LNCaP clone FGC (cell line): ENCODE results near the gene ZNF362.

Experiments used
- DNase-seq: peaks from one replicate; pipeline ENCODE4 v3.0.0-alpha.2; 2011; ENCODE audit warnings: low read depth
- H3K4me3 ChIP-seq: 2 replicates; pipeline ENCODE4 v1.5.1; 2011; ENCODE audit warnings: mild to moderate bottlenecking, low read depth, low read length, control low read depth
- TF ChIP-seq, protein P1 (sequence below): IDR thresholded peaks from 2 replicates; pipeline ENCODE4 v1.5.1; 2012; ENCODE audit warnings: mild to moderate bottlenecking; ENCODE audit not compliant: control insufficient read depth, insufficient read depth; ENCODE audit errors: extremely low read depth

Gene ZNF362

DNA sequence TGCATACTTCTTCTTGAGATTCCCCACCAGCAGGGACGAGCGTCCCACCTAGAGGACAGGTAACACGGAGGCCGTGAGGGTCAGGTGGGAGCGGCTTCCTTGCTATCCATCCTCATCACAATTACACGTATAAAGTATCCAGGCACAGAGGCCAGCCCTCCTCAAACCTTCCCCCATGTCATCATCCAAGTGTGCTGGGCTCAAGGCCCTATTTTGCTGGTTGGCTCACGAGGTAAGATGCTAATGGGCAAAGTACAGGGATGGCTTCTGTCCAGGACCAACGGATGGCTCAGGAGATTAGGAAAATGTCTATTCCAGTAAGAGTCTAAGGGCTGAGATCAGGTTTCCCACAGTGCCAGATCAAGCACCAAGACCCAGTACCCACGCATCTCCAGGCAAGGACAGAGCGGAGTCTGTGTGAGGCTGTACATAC lies 76.1 kb downstream of the ZNF362 start:
- no peak overlapping the region for H3K4me3 ChIP-seq
- TF ChIP-seq, protein P1, sequence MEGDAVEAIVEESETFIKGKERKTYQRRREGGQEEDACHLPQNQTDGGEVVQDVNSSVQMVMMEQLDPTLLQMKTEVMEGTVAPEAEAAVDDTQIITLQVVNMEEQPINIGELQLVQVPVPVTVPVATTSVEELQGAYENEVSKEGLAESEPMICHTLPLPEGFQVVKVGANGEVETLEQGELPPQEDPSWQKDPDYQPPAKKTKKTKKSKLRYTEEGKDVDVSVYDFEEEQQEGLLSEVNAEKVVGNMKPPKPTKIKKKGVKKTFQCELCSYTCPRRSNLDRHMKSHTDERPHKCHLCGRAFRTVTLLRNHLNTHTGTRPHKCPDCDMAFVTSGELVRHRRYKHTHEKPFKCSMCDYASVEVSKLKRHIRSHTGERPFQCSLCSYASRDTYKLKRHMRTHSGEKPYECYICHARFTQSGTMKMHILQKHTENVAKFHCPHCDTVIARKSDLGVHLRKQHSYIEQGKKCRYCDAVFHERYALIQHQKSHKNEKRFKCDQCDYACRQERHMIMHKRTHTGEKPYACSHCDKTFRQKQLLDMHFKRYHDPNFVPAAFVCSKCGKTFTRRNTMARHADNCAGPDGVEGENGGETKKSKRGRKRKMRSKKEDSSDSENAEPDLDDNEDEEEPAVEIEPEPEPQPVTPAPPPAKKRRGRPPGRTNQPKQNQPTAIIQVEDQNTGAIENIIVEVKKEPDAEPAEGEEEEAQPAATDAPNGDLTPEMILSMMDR: no peak
- DNase-seq: no peak

DNA sequence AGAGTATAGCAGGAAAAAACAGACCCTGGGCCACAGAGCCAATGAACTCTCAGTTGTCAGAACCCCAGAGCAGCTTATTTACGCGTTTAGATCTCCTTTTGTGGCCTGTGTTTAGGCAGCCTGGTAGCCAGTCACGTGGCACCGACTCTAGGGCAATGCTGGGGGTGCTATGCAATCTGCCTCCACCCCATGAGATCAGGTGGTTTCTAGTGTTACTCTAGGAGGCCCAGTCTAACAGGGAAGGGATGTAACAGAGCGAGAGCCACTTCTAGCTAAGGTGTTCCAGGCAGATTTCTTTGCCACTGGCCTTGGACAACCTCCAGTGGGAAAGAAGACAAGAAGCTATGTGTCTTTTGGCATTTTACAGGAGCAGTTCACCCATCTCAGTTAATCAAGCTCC lies 76.6 kb downstream of the ZNF362 start:
- H3K4me3 ChIP-seq: no peak overlapping the region
- TF ChIP-seq, protein P1: no peak
- DNase-seq: no peak

DNA sequence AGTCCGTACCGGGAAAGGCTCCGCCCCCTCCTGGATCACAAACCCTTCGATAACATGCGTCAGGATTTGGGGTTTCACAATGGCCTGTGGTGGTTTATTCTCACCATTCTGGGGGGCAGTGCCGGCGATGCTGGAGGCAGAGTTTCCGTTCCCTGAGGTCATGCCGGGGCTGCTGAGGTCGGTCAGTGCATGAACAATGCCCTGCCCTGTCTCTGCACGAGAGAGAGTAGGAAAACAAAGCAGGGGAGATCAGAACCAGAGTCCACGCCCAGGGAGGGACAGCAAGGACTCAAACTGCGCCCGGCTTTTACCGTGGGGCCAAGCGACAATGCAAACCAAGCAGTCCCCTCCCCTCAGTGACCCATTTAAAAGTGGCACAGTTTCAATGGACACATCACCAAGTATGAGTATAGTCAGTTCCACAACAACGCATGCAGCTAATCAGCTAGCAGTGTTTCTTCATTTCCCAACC lies 77.8 kb downstream of the ZNF362 start:
- TF ChIP-seq, protein P1: no peak
- no peak overlapping the region for H3K4me3 ChIP-seq
- no peak for DNase-seq

DNA sequence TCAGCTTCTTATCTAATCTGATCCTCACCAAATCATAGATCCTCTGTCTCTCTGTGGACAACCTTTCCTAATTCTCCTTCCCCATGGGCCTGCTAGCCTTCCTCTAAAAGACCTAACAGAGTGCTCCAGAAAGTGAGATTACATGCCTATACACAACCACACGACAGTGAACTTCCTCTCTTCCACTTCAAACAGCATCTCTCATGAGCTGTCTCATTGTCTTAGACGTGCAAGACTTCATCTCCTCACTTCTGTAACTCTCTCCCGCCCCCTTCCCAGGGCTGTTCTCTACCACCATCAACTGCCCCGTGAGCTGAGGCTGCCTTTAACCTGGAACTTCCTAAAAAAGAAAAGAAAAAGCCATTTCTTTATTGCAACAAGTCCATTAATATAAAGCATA lies 78.7 kb downstream of the ZNF362 start:
- DNase-seq: no peak
- TF ChIP-seq, protein P1: no peak
- no peak overlapping the region for H3K4me3 ChIP-seq

DNA sequence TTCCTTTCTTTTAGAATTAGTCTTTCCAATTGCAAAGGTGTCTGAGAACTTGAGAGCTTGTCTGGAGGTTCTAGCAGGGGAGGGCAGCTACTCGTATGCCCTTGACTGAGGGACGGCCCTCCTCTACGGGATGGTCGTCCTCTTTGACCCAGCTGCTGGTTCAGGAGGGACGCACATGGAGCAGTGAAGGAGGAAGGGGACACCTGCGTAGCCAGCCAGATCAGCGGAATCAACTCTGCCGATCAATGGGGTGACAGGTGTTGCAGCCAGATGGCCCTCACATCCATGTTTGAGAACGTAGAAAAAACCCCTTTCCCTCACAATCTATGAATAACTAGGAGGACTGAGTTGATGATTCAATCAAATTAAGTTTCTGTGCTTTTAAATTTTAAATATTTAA lies 80.3 kb downstream of the ZNF362 start:
- DNase-seq: no peak
- H3K4me3 ChIP-seq: no peak overlapping the region

DNA sequence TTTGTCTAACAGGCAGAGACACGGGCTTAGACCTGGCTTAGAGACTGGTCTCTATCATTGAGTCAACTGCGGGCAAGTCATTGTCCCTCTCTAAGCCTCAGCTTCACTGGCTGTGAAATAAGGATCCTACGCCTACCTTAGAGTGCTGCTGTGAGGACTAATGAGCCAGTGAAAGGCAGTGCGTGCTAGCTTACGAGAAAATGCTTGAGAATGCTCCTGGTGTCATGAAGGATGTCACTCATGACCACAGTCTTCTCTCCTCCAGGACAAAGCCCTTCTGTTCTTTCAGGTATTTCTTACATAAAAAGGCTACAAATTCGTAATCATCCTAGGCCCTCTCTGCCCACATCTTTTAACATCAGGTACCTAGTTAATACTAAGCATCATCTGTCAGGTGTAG lies 81.1 kb downstream of the ZNF362 start:
- TF ChIP-seq, protein P1: no peak
- no peak overlapping the region for H3K4me3 ChIP-seq
- DNase-seq: no peak

More for the DNA sequence above, 80.3 kb downstream of the ZNF362 start:
- TF ChIP-seq, protein P1: no peak

DNA sequence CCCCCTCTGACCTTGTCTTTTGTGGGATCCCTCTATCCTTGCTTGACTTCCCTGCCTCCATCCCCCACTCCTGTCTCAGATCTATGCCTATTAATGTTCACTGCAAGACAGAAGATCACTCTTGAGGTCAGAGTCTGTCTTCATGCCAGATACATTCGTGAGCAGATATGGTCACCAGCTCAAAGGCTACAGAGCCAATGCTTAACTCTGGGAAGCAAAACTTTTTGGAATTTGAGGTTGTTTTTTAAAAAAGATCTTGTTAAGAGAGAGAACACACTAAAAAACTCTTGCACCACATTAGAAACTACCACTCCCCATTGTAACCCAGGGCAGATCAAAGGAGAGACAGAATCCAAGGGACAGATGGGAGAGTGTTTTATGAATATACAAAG lies 81.8 kb downstream of the ZNF362 start:
- no peak for DNase-seq
- TF ChIP-seq, protein P1: no peak
- no peak overlapping the region for H3K4me3 ChIP-seq
